GM23338 (cell line): ENCODE measurements around the gene SNRPD2.
A peak's percentile ranks its signal among the peaks of the same experiment; 100 is the strongest.

Source experiments
- EZH2 ChIP-seq: fragments of 200-600 bp; sonication (generic); IDR thresholded peaks from one replicate; pipeline ENCODE4 v1.8.0; 2017; ENCODE audit warnings: antibody characterized with exemption, mild to moderate bottlenecking, low read depth; ENCODE audit not compliant: unreplicated experiment
- NANOG ChIP-seq: IDR thresholded peaks from 2 replicates; pipeline ENCODE4 v1.6.1; 2016; ENCODE audit warnings: antibody characterized with exemption, borderline replicate concordance
- POLR2AphosphoS5 ChIP-seq: IDR thresholded peaks from 2 replicates; pipeline ENCODE4 v1.6.1; 2016; ENCODE audit warnings: antibody characterized with exemption, low read depth
- TF ChIP-seq, protein P1 (sequence below), 2 experiments: fragments of 200-600 bp in 1 of 2; sonication (generic) in 1 of 2; conservative IDR thresholded peaks; 2 replicates each; pipeline versions ENCODE4 v1.5.1 to v1.6.1; 2016 to 2017; ENCODE audit warnings: antibody characterized with exemption in 2 of 2, low read depth in 2 of 2, mild to moderate bottlenecking in 2 of 2, moderate library complexity in 1 of 2
- TF ChIP-seq, protein P2 (sequence below): IDR thresholded peaks from 2 replicates; pipeline ENCODE4 v1.6.1; 2016; ENCODE audit warnings: antibody characterized with exemption

DNA sequence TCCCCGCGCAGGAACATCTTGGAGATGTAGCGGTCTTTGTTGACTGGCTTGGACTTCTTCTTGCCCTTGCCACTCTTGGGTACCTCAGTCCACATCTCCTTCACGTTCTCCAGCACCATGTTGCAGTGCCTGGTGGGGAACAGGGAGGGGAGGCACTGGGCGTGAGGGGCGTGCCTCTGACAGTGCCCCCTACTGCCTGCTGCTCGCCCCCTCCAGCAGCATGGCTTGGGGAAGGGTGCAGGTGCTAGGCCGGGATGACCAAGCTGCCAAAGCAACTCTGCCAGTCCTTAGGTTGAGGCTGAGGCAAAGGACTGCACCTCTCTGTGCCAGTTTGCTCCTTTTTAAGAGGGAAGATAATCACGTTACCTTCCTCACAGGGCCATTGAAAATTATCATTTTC, 4.2 kb downstream of the SNRPD2 start:
- no peak for TF ChIP-seq NANOG
- TF ChIP-seq, protein P1, sequence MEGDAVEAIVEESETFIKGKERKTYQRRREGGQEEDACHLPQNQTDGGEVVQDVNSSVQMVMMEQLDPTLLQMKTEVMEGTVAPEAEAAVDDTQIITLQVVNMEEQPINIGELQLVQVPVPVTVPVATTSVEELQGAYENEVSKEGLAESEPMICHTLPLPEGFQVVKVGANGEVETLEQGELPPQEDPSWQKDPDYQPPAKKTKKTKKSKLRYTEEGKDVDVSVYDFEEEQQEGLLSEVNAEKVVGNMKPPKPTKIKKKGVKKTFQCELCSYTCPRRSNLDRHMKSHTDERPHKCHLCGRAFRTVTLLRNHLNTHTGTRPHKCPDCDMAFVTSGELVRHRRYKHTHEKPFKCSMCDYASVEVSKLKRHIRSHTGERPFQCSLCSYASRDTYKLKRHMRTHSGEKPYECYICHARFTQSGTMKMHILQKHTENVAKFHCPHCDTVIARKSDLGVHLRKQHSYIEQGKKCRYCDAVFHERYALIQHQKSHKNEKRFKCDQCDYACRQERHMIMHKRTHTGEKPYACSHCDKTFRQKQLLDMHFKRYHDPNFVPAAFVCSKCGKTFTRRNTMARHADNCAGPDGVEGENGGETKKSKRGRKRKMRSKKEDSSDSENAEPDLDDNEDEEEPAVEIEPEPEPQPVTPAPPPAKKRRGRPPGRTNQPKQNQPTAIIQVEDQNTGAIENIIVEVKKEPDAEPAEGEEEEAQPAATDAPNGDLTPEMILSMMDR (conservative IDR thresholded peaks at IDR 0.05; ENCODE audit: low read depth in 2 of 2), result 0 out of 4 replicates have a peak, but pooled peaks of 1 of the 2 experiments have one; percentile 12
- TF ChIP-seq EZH2, result no peak
- TF ChIP-seq POLR2AphosphoS5, result no peak
- TF ChIP-seq, protein P2, sequence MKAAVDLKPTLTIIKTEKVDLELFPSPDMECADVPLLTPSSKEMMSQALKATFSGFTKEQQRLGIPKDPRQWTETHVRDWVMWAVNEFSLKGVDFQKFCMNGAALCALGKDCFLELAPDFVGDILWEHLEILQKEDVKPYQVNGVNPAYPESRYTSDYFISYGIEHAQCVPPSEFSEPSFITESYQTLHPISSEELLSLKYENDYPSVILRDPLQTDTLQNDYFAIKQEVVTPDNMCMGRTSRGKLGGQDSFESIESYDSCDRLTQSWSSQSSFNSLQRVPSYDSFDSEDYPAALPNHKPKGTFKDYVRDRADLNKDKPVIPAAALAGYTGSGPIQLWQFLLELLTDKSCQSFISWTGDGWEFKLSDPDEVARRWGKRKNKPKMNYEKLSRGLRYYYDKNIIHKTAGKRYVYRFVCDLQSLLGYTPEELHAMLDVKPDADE, result no peak
